Measurements from ENCODE around the gene NPVF.
A peak's percentile ranks its signal among the peaks of the same experiment; 100 is the strongest.

The NPVF gene

GRCh38 chr7:25228386-25228785, at the start of gene NPVF:
NPVF (minus strand) TSS chr7:25228486; CDS start chr7:25228439, 47 bp downstream.
- DNase-seq (ENCODE audit: low read depth in 2 of 2), result no peak

GRCh38 chr7:25272265-25272664, 44.0 kb upstream of the NPVF start:
- DNase-seq (ENCODE audit: low read depth in 2 of 2), result no peak

GRCh38 chr7:25263337-25263736, 35.1 kb upstream of the NPVF start:
- no peak for DNase-seq (ENCODE audit: low read depth in 2 of 2)

- DNase-seq (ENCODE audit: low read depth in 2 of 2), result no peak
These were observed 34.3 kb upstream of the NPVF start for GRCh38 chr7:25262586-25262985.

- no peak for DNase-seq (ENCODE audit: low read depth in 2 of 2)
These were observed 33.4 kb upstream of the NPVF start for GRCh38 chr7:25261545-25262140.

GRCh38 chr7:25260862-25261494, 32.7 kb upstream of the NPVF start:
- no peak for DNase-seq (ENCODE audit: low read depth in 2 of 2)

GRCh38 chr7:25259487-25260243, 31.4 kb upstream of the NPVF start:
- peak; percentile 12 to 42 for DNase-seq (ENCODE audit: low read depth in 2 of 2)

- no peak for DNase-seq (ENCODE audit: low read depth in 2 of 2)
These were observed 28.1 kb upstream of the NPVF start for GRCh38 chr7:25256333-25256819.

GRCh38 chr7:25255611-25256332, 27.5 kb upstream of the NPVF start:
- DNase-seq (ENCODE audit: low read depth in 2 of 2), result no peak

GRCh38 chr7:25254604-25255003, 26.3 kb upstream of the NPVF start:
- no peak for DNase-seq (ENCODE audit: low read depth in 2 of 2)

GRCh38 chr7:25253714-25254113, 25.4 kb upstream of the NPVF start:
- DNase-seq (ENCODE audit: low read depth in 2 of 2), result no peak

GRCh38 chr7:25250386-25250785, 22.1 kb upstream of the NPVF start:
- no peak for DNase-seq (ENCODE audit: low read depth in 2 of 2)

GRCh38 chr7:25249772-25250171, 21.5 kb upstream of the NPVF start:
- DNase-seq (ENCODE audit: low read depth in 2 of 2), result no peak

- DNase-seq (ENCODE audit: low read depth in 2 of 2), result no peak
These were observed 18.0 kb upstream of the NPVF start for GRCh38 chr7:25246306-25246705.

- DNase-seq (ENCODE audit: low read depth in 2 of 2), result no peak
These were observed 16.2 kb upstream of the NPVF start for GRCh38 chr7:25244254-25245033.

- DNase-seq (ENCODE audit: low read depth in 2 of 2), result no peak
These were observed 14.4 kb upstream of the NPVF start for GRCh38 chr7:25242678-25243077.

GRCh38 chr7:25240896-25241295, 12.6 kb upstream of the NPVF start:
- no peak for DNase-seq (ENCODE audit: low read depth in 2 of 2)

- no peak for DNase-seq (ENCODE audit: low read depth in 2 of 2)
These were observed 12.1 kb upstream of the NPVF start for GRCh38 chr7:25240340-25240739.

GRCh38 chr7:25239888-25240287, 11.6 kb upstream of the NPVF start:
- no peak for DNase-seq (ENCODE audit: low read depth in 2 of 2)

- no peak for DNase-seq (ENCODE audit: low read depth in 2 of 2)
These were observed 9.9 kb upstream of the NPVF start for GRCh38 chr7:25238066-25238725.

GRCh38 chr7:25235471-25235870, 7.2 kb upstream of the NPVF start:
- no peak for DNase-seq (ENCODE audit: low read depth in 2 of 2)

Data from stimulated activated CD8-positive, alpha-beta memory T cell treated with anti-CD3 and anti-CD28 coated beads, Interleukin-15, amount 100 ng/mL, for 48 hours (primary cell).